ENCODE measurements around the gene PKP4.
A peak's percentile ranks its signal among the peaks of the same experiment; 100 is the strongest.

PKP4 gene

GRCh38 chr2:158589303-158589702 is 132.6 kb downstream of the PKP4 start:
- peaks cover 11% of the 10 kb centered on the region for H3K4me1 ChIP-seq (ENCODE audit: insufficient read depth, poor library complexity, severe bottlenecking)
- no peaks in the 10 kb centered on the region for H3K27me3 ChIP-seq (ENCODE audit: insufficient read depth, poor library complexity, severe bottlenecking)
- no peak overlapping the region for H3K27ac ChIP-seq (ENCODE audit: poor library complexity, severe bottlenecking)
- no peaks in the 10 kb centered on the region for H3K9me3 ChIP-seq (ENCODE audit: severe bottlenecking)
- no peak for TF ChIP-seq CTCF (IDR thresholded peaks at IDR 0.05; ENCODE audit: poor library complexity, severe bottlenecking)
- no peak overlapping the region for H3K4me3 ChIP-seq (ENCODE audit: severe bottlenecking)
- peaks cover 4% of the 10 kb centered on the region; the same call in 1 of the 2 replicates for H3K36me3 ChIP-seq (ENCODE audit: low read depth)
- ATAC-seq (ENCODE audit: low read depth): no peak
- no peak for DNase-seq (ENCODE audit: low spot score)

GRCh38 chr2:158598862-158599517 is 142.2 kb downstream of the PKP4 start:
- no peak for TF ChIP-seq CTCF (IDR thresholded peaks at IDR 0.05; ENCODE audit: poor library complexity, severe bottlenecking)
- peaks cover 7% of the 10 kb centered on the region; the same call in 1 of the 2 replicates for H3K36me3 ChIP-seq (ENCODE audit: low read depth)
- H3K4me3 ChIP-seq (ENCODE audit: severe bottlenecking): no peak overlapping the region
- peaks cover 30% of the 10 kb centered on the region for H3K4me1 ChIP-seq (ENCODE audit: insufficient read depth, poor library complexity, severe bottlenecking)
- DNase-seq (ENCODE audit: low spot score) (no peak), ATAC-seq (ENCODE audit: low read depth) (no peak)
- H3K27me3 ChIP-seq (ENCODE audit: insufficient read depth, poor library complexity, severe bottlenecking): no peaks in the 10 kb centered on the region
- H3K9me3 ChIP-seq (ENCODE audit: severe bottlenecking): no peaks in the 10 kb centered on the region
- peak overlapping the region; percentile 93 for H3K27ac ChIP-seq (ENCODE audit: poor library complexity, severe bottlenecking)

GRCh38 chr2:158599609-158600008 is 142.9 kb downstream of the PKP4 start:
- Histone ChIP-seq H3K4me1 (ENCODE audit: insufficient read depth, poor library complexity, severe bottlenecking) (peaks cover 30% of the 10 kb centered on the region), H3K36me3 (ENCODE audit: low read depth) (peaks cover 7% of the 10 kb centered on the region; the same call in 1 of the 2 replicates), H3K27ac (ENCODE audit: poor library complexity, severe bottlenecking) (peak overlapping the region; percentile 93), H3K4me3 (ENCODE audit: severe bottlenecking) (no peak overlapping the region), H3K9me3 (ENCODE audit: severe bottlenecking) (no peaks in the 10 kb centered on the region), H3K27me3 (ENCODE audit: insufficient read depth, poor library complexity, severe bottlenecking) (no peaks in the 10 kb centered on the region)
- TF ChIP-seq CTCF (IDR thresholded peaks at IDR 0.05; ENCODE audit: poor library complexity, severe bottlenecking): no peak
- ATAC-seq (ENCODE audit: low read depth) (no peak), DNase-seq (ENCODE audit: low spot score) (no peak)

- ATAC-seq (ENCODE audit: low read depth) (peak; percentile 91), DNase-seq (ENCODE audit: low spot score) (peak; percentile 72)
- H3K27ac ChIP-seq (ENCODE audit: poor library complexity, severe bottlenecking): peak overlapping the region; percentile 93
- H3K36me3 ChIP-seq (ENCODE audit: low read depth): peaks cover 7% of the 10 kb centered on the region; the same call in 1 of the 2 replicates
- no peak for TF ChIP-seq CTCF (IDR thresholded peaks at IDR 0.05; ENCODE audit: poor library complexity, severe bottlenecking)
- peaks cover 30% of the 10 kb centered on the region for H3K4me1 ChIP-seq (ENCODE audit: insufficient read depth, poor library complexity, severe bottlenecking)
- H3K9me3 ChIP-seq (ENCODE audit: severe bottlenecking): no peaks in the 10 kb centered on the region
- H3K27me3 ChIP-seq (ENCODE audit: insufficient read depth, poor library complexity, severe bottlenecking): no peaks in the 10 kb centered on the region
- no peak overlapping the region for H3K4me3 ChIP-seq (ENCODE audit: severe bottlenecking)
Observed at GRCh38 chr2:158600155-158600802, 143.5 kb downstream of the PKP4 start.

- H3K4me1 ChIP-seq (ENCODE audit: insufficient read depth, poor library complexity, severe bottlenecking): peaks cover 30% of the 10 kb centered on the region
- ATAC-seq (ENCODE audit: low read depth) (no peak), DNase-seq (ENCODE audit: low spot score) (no peak)
- no peaks in the 10 kb centered on the region for H3K27me3 ChIP-seq (ENCODE audit: insufficient read depth, poor library complexity, severe bottlenecking)
- no peaks in the 10 kb centered on the region for H3K9me3 ChIP-seq (ENCODE audit: severe bottlenecking)
- H3K27ac ChIP-seq (ENCODE audit: poor library complexity, severe bottlenecking): no peak overlapping the region
- no peak overlapping the region for H3K4me3 ChIP-seq (ENCODE audit: severe bottlenecking)
- TF ChIP-seq CTCF (IDR thresholded peaks at IDR 0.05; ENCODE audit: poor library complexity, severe bottlenecking): no peak
- peaks cover 12% of the 10 kb centered on the region; the same call in 1 of the 2 replicates for H3K36me3 ChIP-seq (ENCODE audit: low read depth)
Observed at GRCh38 chr2:158602027-158602426, 145.3 kb downstream of the PKP4 start.

All from RWPE2 (cell line).